IPS-20b (cell line): Measurements from ENCODE around the gene RBBP8NL.

Experiments
- H3K27ac ChIP-seq: one replicate; pipeline ENCODE4 v1.5.1; 2013; ENCODE audit warnings: low read length
- H3K27me3 ChIP-seq: 2 replicates; pipeline ENCODE4 v1.6.1; 2013; ENCODE audit warnings: mild to moderate bottlenecking, low read length, inconsistent platforms; ENCODE audit not compliant: insufficient read depth
- H3K36me3 ChIP-seq: 2 replicates; pipeline ENCODE4 v1.6.1; 2013; ENCODE audit warnings: low read depth, mild to moderate bottlenecking, inconsistent platforms, low read length, moderate library complexity; ENCODE audit not compliant: insufficient read depth
- H3K4me1 ChIP-seq: 2 replicates; pipeline ENCODE4 v1.6.1; 2013; ENCODE audit warnings: mild to moderate bottlenecking, control low read depth, inconsistent platforms, low read length, moderate library complexity; ENCODE audit not compliant: insufficient read depth
- H3K4me3 ChIP-seq: 2 replicates; pipeline ENCODE4 v1.5.1; 2013; ENCODE audit warnings: mild to moderate bottlenecking, low read length, inconsistent platforms
- H3K9ac ChIP-seq: 2 replicates; pipeline ENCODE4 v1.6.1; 2013; ENCODE audit warnings: low read depth, mild to moderate bottlenecking, inconsistent platforms, low read length, moderate library complexity
- H3K9me3 ChIP-seq: 2 replicates; pipeline ENCODE4 v1.6.1; 2013; ENCODE audit warnings: mild to moderate bottlenecking, low read depth, low read length, inconsistent platforms; ENCODE audit not compliant: insufficient read depth

RBBP8NL gene

DNA sequence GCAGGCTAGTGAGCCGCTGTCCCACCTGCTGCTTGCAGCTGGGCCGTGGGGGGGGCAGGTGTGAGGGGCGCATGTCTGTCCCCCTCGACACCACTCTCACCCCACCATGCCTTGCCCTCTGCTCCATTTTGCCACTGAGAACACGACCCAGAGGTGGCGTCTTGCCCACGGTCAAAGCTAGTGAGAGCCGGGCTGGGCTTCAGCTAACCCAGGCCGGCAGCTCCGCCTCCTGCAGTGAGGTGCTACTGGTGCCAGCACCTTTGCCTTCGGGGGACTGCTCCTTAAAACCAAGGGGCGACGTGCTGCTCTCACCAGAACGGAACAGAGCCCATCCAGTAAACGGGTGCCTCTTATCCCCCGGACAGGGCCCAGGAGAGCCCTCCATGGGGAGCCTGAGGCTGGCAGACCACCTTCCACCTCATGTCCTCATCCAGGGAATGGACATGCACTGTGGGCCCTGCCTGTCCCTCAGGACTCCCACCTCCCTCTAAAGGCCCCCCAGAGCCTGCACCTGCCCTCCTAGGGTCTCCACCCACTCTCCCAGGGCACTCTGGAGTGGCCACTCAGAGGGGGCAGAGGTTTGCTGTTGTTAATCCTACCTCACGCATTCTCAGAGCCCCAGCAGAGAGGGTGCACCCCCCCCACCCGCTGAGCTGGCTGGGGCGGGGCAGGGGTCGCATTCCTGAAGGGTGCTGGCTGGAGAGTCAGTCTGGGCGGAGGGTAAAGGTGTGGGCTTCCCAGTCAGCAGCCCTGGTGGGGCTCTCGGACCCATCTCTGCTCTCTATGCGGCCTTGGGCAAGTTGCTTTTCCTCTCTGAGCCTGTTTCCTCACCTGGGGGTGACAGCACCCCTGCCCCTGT is 2.9 kb downstream of the RBBP8NL start:
- Histone ChIP-seq H3K36me3 (no peaks in the 10 kb centered on the region), H3K9me3 (no peaks in the 10 kb centered on the region), H3K9ac (no peak overlapping the region), H3K27me3 (no peaks in the 10 kb centered on the region), H3K27ac (no peak overlapping the region), H3K4me3 (no peak overlapping the region), H3K4me1 (no peaks in the 10 kb centered on the region; the same call in 1 of the 2 replicates)

DNA sequence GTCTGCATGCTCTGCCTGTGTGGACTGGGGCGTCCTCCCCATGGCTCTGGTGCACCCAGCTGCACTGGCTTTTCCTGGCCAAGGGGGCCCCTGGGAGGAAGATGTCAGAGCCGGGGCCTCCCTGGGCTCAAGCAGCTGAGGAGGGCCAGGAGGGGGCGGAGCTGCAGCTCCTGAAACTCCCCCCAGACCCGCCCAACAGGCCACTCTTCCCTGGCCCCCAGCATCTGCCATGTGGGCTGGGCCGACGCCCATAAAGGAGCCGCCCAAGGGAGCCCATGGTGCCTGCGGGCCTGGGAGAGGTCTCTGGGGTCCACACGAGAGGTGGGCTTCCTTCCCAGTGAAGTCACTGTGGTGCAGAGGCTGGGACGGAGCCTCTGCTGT is 4.0 kb downstream of the RBBP8NL start:
- Histone ChIP-seq H3K4me3 (no peak overlapping the region), H3K9ac (no peak overlapping the region), H3K27me3 (no peaks in the 10 kb centered on the region), H3K36me3 (no peaks in the 10 kb centered on the region), H3K27ac (no peak overlapping the region), H3K4me1 (no peaks in the 10 kb centered on the region; the same call in 1 of the 2 replicates), H3K9me3 (no peaks in the 10 kb centered on the region)

DNA sequence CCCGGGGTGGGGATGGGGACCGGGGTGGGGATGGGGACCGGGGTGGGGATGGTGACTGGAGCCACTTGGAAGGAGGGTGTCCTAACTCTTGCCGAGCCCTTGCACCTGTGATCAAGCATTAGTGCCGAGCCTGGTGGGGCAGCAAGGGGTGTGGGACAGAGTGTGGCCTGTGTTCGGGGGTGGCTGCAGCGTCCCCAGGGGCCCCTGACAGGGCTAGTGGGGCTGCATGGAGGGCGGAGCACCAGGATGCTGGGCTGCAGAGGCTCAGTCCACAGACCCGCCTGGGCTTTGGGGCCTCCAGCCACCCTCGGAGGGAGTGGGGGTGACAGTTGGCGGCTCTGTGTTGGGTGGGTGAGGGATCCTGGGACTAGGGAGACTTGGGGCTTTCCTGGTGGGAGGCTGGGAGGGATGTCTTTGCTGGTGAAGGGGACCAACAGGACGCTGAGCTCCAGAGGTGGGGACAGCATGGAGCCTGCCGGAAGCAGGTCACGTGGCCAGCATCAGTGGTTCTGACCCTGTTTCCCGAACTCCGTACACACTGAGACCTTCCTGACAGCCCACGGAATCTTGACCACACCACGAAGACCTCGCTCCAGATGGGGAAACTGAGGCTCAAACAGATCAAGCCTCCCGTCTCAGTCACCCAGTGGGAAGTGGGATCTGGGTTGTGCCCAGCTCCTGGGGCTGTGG is 4.6 kb downstream of the RBBP8NL start:
- H3K27ac ChIP-seq = no peak overlapping the region
- H3K27me3 ChIP-seq = no peaks in the 10 kb centered on the region
- no peaks in the 10 kb centered on the region; the same call in 1 of the 2 replicates for H3K4me1 ChIP-seq
- no peak overlapping the region for H3K9ac ChIP-seq
- no peaks in the 10 kb centered on the region for H3K36me3 ChIP-seq
- H3K9me3 ChIP-seq = no peaks in the 10 kb centered on the region
- no peak overlapping the region for H3K4me3 ChIP-seq

DNA sequence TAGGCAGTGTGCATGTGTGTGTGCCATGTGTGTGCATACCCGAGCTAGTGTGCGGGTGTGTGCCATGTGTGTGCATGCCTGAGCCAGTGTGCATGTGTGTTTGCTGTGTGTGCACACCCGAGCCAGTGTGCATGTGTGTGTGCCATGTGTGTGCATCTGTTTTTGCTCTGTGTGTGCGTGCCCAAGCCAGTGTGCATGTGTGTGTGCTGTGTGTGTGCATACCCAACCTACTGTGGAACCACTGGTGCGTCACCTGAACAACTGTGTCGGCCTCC is 5.7 kb downstream of the RBBP8NL start:
- Histone ChIP-seq H3K9ac (no peak overlapping the region), H3K27me3 (no peaks in the 10 kb centered on the region), H3K4me3 (no peak overlapping the region), H3K9me3 (no peaks in the 10 kb centered on the region), H3K4me1 (no peaks in the 10 kb centered on the region), H3K27ac (no peak overlapping the region), H3K36me3 (no peaks in the 10 kb centered on the region)

DNA sequence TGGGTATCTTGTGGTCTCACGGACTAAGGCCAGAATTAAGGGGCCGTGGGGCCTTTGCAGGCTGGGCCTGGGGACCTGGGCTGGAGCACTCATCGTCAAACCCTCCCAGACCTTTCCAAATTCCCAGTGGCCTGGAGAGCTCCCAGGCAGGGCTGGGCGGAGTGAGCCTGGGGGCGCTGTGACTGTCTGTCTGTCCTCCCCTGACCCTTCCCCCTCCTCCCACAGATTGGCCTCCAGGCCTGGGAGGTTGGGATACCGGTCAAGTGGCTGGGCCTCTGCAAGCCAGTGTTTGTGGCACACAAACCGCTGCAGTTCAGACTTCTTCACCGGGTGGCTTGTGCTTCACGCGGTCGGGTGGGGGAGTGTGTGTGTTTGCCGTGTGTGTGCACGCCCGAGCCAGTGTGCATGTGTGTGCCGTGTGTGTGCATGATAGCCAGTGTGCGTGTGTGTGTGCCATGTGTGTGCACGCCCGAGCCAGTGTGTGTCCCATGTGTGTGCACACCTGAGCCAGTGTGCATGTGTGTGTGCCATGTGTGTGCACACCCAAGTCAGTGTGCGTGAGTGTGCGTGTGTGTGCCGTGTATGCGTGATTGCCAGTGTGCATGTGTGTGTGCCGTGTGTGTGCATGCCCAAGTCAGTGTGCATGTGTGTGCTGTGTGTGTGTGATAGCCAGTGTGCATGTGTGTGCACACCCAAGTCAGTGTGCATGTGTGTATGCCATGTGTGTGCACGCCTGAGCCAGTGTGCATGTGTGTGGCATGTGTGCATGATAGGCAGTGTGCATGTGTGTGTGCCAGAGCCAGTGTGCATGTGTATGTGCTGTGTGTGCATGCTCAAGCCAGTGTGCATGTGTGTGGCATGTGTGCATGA is 6.3 kb downstream of the RBBP8NL start:
- no peaks in the 10 kb centered on the region for H3K27me3 ChIP-seq
- H3K36me3 ChIP-seq = no peaks in the 10 kb centered on the region
- no peak overlapping the region for H3K9ac ChIP-seq

DNA sequence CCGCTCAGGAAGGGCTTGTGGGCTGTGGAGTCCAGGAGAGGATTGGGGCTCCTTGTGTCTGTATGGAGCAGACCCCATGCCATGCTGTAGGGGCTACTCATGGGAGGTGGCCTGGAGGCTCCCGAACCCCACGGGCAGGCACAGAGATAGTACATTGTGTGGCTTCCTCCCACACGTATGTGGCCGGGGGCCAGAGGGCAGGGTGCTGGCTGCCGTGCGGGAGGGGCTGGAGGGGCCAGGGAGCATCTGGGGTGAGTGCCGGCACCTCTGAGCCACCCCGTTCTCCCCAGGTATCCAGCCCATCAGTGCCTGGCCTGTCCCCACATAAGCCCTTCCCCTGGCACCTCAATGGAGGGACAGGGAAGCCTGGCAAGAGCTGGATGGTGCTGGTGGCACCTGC is 7.6 kb downstream of the RBBP8NL start:
- Histone ChIP-seq H3K27ac (no peak overlapping the region), H3K4me1 (no peaks in the 10 kb centered on the region), H3K27me3 (no peaks in the 10 kb centered on the region), H3K9me3 (no peaks in the 10 kb centered on the region), H3K9ac (no peak overlapping the region; the same call in 1 of the 2 replicates), H3K36me3 (no peaks in the 10 kb centered on the region), H3K4me3 (no peak overlapping the region)

More for the DNA sequence above, 6.3 kb downstream of the RBBP8NL start:
- H3K27ac ChIP-seq = no peak overlapping the region
- H3K4me1 ChIP-seq = no peaks in the 10 kb centered on the region
- no peak overlapping the region for H3K4me3 ChIP-seq
- H3K9me3 ChIP-seq = no peaks in the 10 kb centered on the region

DNA sequence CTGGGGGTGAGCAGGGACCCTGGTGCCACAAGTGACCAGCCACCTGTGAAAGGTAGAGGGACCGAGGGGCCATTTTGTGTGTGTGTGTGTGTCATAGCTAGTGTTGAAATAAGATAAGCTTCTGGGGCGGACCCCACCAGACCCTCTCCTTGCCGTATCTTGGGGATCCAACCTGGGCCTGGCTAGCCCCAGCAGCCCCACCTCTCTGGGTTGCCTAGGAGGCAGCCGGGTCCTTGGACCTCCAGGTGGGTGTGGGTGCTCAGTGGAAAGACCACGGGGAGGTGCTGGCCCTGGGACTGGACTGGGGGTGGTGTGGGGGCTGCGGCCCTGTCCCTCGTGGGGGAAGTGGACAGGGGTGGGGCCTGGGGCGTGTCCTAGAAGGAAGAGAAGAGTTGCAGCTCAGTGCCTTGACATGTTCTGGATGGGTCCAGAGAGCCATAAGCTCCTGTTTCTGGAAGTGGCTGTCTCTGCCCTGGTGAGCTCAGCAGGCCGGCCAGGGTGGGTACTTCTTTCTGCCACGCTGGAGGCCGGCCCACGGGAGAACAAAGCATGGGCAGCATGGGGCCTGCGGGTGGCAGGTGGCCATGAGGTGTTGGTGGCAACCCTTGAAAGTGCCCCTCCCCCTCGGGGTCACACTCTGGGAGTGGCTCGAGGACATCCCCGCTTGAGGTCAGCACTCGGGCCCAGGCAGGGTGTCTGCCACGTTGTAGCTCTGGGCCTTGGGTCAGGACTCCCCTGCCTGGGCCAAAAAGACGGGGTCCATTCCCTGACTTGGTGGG is 8.4 kb downstream of the RBBP8NL start:
- Histone ChIP-seq H3K9me3 (no peaks in the 10 kb centered on the region), H3K27me3 (no peaks in the 10 kb centered on the region), H3K9ac (no peak overlapping the region), H3K36me3 (no peaks in the 10 kb centered on the region), H3K4me1 (no peaks in the 10 kb centered on the region), H3K4me3 (no peak overlapping the region), H3K27ac (no peak overlapping the region)

DNA sequence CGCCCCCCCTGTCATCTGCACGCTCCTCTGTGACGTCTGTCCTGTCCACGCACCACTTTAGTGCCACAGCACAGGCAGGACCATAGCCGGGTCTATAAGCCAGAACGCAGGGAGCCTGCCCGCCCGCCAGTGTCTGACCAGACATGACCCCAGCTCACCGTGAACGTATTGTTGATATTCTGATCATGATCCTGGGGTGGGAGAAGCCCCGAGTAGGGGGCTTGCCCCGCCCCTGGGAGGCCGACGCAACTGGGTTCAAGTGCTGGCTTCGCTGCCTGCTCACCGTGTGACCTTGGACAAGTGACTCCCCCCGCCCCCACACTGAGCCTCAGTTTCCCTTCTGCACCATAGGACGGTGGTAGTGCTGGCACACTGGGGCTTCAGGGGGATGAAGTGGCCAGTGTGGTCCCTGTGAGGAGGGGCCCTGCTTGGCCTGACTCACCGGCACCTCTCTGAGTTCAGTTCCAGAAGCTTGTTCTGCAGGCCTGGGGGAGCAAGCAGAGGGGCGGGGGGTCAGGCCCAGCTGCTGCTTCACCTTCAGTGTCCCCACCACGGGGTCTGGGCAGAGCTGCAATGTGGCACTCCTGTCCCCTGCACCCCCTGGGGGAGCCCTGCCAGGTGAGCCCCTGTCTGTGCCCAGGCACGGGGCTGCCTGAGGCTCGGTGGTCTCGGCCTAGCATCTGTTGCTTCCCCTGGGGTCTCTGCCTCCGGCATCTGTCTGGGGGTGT is 9.2 kb downstream of the RBBP8NL start:
- no peak overlapping the region for H3K27ac ChIP-seq
- no peaks in the 10 kb centered on the region for H3K27me3 ChIP-seq
- H3K36me3 ChIP-seq = no peaks in the 10 kb centered on the region
- H3K9ac ChIP-seq = no peak overlapping the region
- no peak overlapping the region for H3K4me3 ChIP-seq
- no peaks in the 10 kb centered on the region for H3K4me1 ChIP-seq
- no peaks in the 10 kb centered on the region for H3K9me3 ChIP-seq

DNA sequence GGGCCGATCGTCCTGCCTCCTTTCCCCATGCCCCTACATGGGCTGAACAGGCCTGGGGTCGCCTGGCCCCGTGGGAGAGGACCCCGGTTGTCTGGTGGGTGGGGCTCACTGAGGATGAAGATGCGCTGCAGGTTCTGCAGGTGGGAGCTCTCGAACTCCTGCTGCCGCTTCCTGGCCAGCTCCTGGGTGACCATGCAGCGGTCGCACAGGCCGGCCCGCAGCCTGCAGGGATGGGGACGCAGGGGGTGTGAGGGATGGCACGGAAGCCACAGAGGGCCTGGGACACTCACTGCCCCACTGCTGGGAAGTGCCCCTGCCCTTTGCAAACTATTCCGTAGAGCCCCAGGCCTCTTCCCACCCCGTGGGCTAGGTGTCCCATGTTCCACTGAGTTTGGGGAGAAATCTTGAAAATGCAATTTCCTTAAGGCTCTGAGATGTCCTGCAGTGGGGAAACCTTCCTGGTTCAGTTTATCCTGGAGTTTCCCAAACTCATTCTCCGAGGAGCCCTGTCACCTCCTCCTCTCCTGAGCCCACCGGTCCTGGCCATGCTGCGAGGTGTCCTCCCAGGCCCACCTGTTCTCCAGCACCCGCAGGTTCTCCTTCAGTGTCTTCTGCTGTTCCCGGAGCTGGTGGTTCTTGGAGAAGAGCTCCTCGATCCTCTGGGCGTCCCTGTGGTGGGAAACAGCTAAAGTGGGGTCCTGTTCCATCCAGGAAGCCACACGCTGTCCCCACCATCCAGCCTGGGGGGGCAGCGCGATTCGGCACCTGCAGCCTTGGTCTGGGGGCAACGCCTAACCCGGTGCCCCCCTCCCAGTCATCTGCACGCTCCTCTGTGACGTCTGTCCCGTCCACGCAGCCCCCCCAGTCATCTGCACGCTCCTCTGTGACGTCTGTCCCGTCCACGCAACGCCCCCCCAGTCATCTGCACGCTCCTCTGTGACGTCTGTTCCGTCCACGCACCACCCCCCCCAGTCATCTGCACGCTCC is 10.4 kb downstream of the RBBP8NL start:
- no peaks in the 10 kb centered on the region for H3K27me3 ChIP-seq
- no peaks in the 10 kb centered on the region for H3K36me3 ChIP-seq
- H3K9me3 ChIP-seq = no peaks in the 10 kb centered on the region
- no peak overlapping the region for H3K27ac ChIP-seq
- no peaks in the 10 kb centered on the region for H3K4me1 ChIP-seq
- no peak overlapping the region for H3K4me3 ChIP-seq
- H3K9ac ChIP-seq = no peak overlapping the region
